Measurements from ENCODE around the gene TBC1D30. TPM values are rescaled to one million over a fixed set of nuclear protein-coding genes. Genes with fewer than 3 reads are reported as not detected.

TBC1D30 gene
- polyA plus RNA-seq, 2 of the 4 experiments (the other 2 are of a cell fraction), result 0.65 to 3.5 TPM

DNA sequence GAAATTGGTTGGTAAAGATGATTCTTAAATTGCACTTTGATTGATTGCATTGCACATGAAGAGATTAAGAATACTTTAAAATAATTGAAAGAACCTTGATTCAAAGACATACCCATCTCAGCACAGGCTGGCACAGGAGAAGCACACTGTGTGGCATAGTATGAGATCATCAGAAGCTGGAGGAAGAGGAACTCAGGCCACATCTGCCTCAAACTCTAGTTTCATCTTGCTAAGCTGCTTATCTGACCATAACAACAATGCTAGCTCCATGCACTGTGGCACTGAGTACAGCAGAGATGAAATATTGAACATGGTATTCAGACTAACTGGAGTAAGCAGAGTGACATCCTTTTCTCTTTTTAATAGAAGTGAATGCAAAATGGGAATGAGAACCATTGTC lies 99.1 kb downstream of the TBC1D30 start (continued):
- TF ChIP-seq, protein P1, sequence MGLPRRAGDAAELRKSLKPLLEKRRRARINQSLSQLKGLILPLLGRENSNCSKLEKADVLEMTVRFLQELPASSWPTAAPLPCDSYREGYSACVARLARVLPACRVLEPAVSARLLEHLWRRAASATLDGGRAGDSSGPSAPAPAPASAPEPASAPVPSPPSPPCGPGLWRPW (IDR thresholded peaks at IDR 0.05), result no peak
- TF ChIP-seq MAFK (IDR thresholded peaks at IDR 0.05; ENCODE audit: partially characterized antibody), result no peak
- TF ChIP-seq, protein P2, sequence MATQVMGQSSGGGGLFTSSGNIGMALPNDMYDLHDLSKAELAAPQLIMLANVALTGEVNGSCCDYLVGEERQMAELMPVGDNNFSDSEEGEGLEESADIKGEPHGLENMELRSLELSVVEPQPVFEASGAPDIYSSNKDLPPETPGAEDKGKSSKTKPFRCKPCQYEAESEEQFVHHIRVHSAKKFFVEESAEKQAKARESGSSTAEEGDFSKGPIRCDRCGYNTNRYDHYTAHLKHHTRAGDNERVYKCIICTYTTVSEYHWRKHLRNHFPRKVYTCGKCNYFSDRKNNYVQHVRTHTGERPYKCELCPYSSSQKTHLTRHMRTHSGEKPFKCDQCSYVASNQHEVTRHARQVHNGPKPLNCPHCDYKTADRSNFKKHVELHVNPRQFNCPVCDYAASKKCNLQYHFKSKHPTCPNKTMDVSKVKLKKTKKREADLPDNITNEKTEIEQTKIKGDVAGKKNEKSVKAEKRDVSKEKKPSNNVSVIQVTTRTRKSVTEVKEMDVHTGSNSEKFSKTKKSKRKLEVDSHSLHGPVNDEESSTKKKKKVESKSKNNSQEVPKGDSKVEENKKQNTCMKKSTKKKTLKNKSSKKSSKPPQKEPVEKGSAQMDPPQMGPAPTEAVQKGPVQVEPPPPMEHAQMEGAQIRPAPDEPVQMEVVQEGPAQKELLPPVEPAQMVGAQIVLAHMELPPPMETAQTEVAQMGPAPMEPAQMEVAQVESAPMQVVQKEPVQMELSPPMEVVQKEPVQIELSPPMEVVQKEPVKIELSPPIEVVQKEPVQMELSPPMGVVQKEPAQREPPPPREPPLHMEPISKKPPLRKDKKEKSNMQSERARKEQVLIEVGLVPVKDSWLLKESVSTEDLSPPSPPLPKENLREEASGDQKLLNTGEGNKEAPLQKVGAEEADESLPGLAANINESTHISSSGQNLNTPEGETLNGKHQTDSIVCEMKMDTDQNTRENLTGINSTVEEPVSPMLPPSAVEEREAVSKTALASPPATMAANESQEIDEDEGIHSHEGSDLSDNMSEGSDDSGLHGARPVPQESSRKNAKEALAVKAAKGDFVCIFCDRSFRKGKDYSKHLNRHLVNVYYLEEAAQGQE (IDR thresholded peaks at IDR 0.05), result no peak

Other genes starting within 250 kb of the TBC1D30 start
- 35.4 and 40.1 TPM in 2 replicates for gene RASSF3, start 214.2 kb upstream of the TBC1D30 start, polyA plus RNA-seq (2011; rRNA removed)
- gene RASSF3, start 214.2 kb upstream of the TBC1D30 start, polyA plus RNA-seq (2017; fragmentation: RNase III; extraction: RNeasy Plus Mini Kit Qiagen cat#74134 plus additional on column Dnase treatment), result 19.6 to 20.5 TPM (median 19.7 TPM) in 3 replicates
- 109 and 136 TPM in 2 replicates for gene GNS, start 65.2 kb upstream of the TBC1D30 start, polyA plus RNA-seq (2011; rRNA removed)
- gene GNS, start 65.2 kb upstream of the TBC1D30 start, polyA plus RNA-seq (2017; fragmentation: RNase III; extraction: RNeasy Plus Mini Kit Qiagen cat#74134 plus additional on column Dnase treatment), result 50.6 to 57.5 TPM (median 54.3 TPM) in 3 replicates

All from A549 (cell line).